Ascending aorta (tissue), 2 donors: ENCODE results near the gene RFX3. TPM values are rescaled to one million over a fixed set of nuclear protein-coding genes. Genes with fewer than 3 reads are reported as not detected.

Experiments used
- DNase-seq, 2 donors: peaks; one replicate each; pipeline ENCODE4 v3.0.0-alpha.2; 2019; ENCODE audit warnings: low spot score in 2 of 2
- H3K27ac ChIP-seq, 2 donors: fragments of 200-600 bp; sonication (generic); one replicate each; pipeline ENCODE4 v1.5.1; 2016 to 2017; ENCODE audit warnings: mild to moderate bottlenecking in 1 of 2
- H3K27me3 ChIP-seq: fragments of 200-600 bp; sonication (generic); one replicate; pipeline ENCODE4 v1.5.1; 2017
- H3K36me3 ChIP-seq, 2 donors: fragments of 200-600 bp; sonication (generic); one replicate each; pipeline ENCODE4 v1.5.1; 2016
- H3K4me1 ChIP-seq, 2 donors: fragments of 200-600 bp; sonication (generic); one replicate each; pipeline ENCODE4 v1.5.1; 2016 to 2017; ENCODE audit warnings: mild to moderate bottlenecking in 1 of 2
- H3K4me3 ChIP-seq, 2 donors: fragments of 200-600 bp; sonication (generic); one replicate each; pipeline ENCODE4 v1.5.1; 2016 to 2017; ENCODE audit warnings: mild to moderate bottlenecking in 1 of 2
- H3K9me3 ChIP-seq, 2 donors: fragments of 200-600 bp; sonication (generic); one replicate each; pipeline ENCODE4 v1.5.1; 2016
- CTCF ChIP-seq, 3 experiments: fragments of 200-600 bp in 2 of 3; fragments of 450-650 bp in 1 of 3; sonication (generic) in 2 of 3; IDR thresholded peaks; one replicate each; pipeline ENCODE4 v1.5.1; 2016 to 2019; ENCODE audit warnings: antibody characterized with exemption in 3 of 3, mild to moderate bottlenecking in 1 of 3, moderate library complexity in 1 of 3
- intact Hi-C: fragments of 100-400 bp; cut with DNase I; formaldehyde crosslinking; loops from one replicate; pipeline ENCODE4 v1.15.1; 2023
- total RNA-seq: library from RNA; depleted of rRNA; stranded (reverse); fragments of >200 nt; gene quantifications from one replicate; pipeline ENCODE4 v1.1.0, GENCODE V29; 2016

Gene RFX3
- total RNA-seq, 1 donor from 2014 or later, result 4.0 TPM

GRCh38 chr9:3359048-3359692 lies 166.6 kb downstream of the RFX3 start:
- no peaks in the 10 kb centered on the region for H3K9me3 ChIP-seq
- no peak for DNase-seq
- intact Hi-C loops, result no loop called here
- no peaks in the 10 kb centered on the region for H3K4me1 ChIP-seq
- H3K36me3 ChIP-seq, result no peaks in the 10 kb centered on the region
- no peaks in the 10 kb centered on the region for H3K27me3 ChIP-seq
- no peak overlapping the region for H3K4me3 ChIP-seq
- no peak overlapping the region for H3K27ac ChIP-seq
- no peak for TF ChIP-seq CTCF (IDR thresholded peaks at IDR 0.05)

GRCh38 chr9:3348169-3348568 lies 177.6 kb downstream of the RFX3 start:
- Histone ChIP-seq H3K27me3 (no peaks in the 10 kb centered on the region), H3K36me3 (no peaks in the 10 kb centered on the region), H3K4me1 (no peaks in the 10 kb centered on the region), H3K27ac (no peak overlapping the region), H3K4me3 (no peak overlapping the region), H3K9me3 (peaks cover 0 to under 1% of the 10 kb centered on the region in 2 donors)
- no peak for DNase-seq
- no peak for TF ChIP-seq CTCF (IDR thresholded peaks at IDR 0.05)
- intact Hi-C loops, result no loop called here

- no peak for DNase-seq
- no peaks in the 10 kb centered on the region for H3K9me3 ChIP-seq
- no peaks in the 10 kb centered on the region for H3K36me3 ChIP-seq
- intact Hi-C loops, result no loop called here
- TF ChIP-seq CTCF (IDR thresholded peaks at IDR 0.05), result no peak
- no peaks in the 10 kb centered on the region for H3K27me3 ChIP-seq
- H3K27ac ChIP-seq, result no peak overlapping the region
- no peaks in the 10 kb centered on the region for H3K4me1 ChIP-seq
- H3K4me3 ChIP-seq, result no peak overlapping the region
These were observed 179.3 kb downstream of the RFX3 start for GRCh38 chr9:3346549-3346948.

- intact Hi-C loops, result no loop called here
- no peaks in the 10 kb centered on the region for H3K4me1 ChIP-seq
- no peak overlapping the region for H3K4me3 ChIP-seq
- no peaks in the 10 kb centered on the region for H3K36me3 ChIP-seq
- H3K27me3 ChIP-seq, result no peaks in the 10 kb centered on the region
- H3K9me3 ChIP-seq, result no peaks in the 10 kb centered on the region
- no peak for TF ChIP-seq CTCF (IDR thresholded peaks at IDR 0.05)
- H3K27ac ChIP-seq, result no peak overlapping the region
- no peak for DNase-seq
These were observed 182.1 kb downstream of the RFX3 start for GRCh38 chr9:3343671-3344070.

GRCh38 chr9:3342159-3342777 lies 183.5 kb downstream of the RFX3 start:
- TF ChIP-seq CTCF (IDR thresholded peaks at IDR 0.05), result no peak
- intact Hi-C loops, result no loop called here

More at GRCh38 chr9:3342159-3342777, 183.5 kb downstream of the RFX3 start:
- Histone ChIP-seq H3K27ac (no peak overlapping the region), H3K27me3 (no peaks in the 10 kb centered on the region), H3K4me1 (no peaks in the 10 kb centered on the region), H3K4me3 (no peak overlapping the region), H3K9me3 (no peaks in the 10 kb centered on the region), H3K36me3 (no peaks in the 10 kb centered on the region)
- DNase-seq, result no peak
